Activated T-cell treated with anti-CD3 and anti-CD28 coated beads, Interleukin-2, amount 50 U/mL, for 24 hours (primary cell): ENCODE measurements around the gene CDCA4.
"Not testable (repeated sequence)": the region's sequence is repeated elsewhere in the genome, so short reads cannot be mapped to it uniquely, and the experiment has no call there.

ENCODE experiments used
- DNase-seq: peaks from one replicate; pipeline ENCODE4 v3.0.0-alpha.2; 2020
- H3K27ac Mint-ChIP-seq: 2 replicates; pipeline ENCODE4 v1.8.0; 2020; ENCODE audit warnings: mild to moderate bottlenecking, mixed read lengths
- H3K27me3 Mint-ChIP-seq: 2 replicates; pipeline ENCODE4 v1.8.0; 2020; ENCODE audit warnings: mixed read lengths
- H3K36me3 Mint-ChIP-seq: 2 replicates; pipeline ENCODE4 v1.8.0; 2020; ENCODE audit warnings: low read depth, mixed read lengths
- H3K4me1 Mint-ChIP-seq: 2 replicates; pipeline ENCODE4 v1.8.0; 2020; ENCODE audit warnings: low read depth, mixed read lengths
- H3K4me3 Mint-ChIP-seq: 2 replicates; pipeline ENCODE4 v1.8.0; 2020; ENCODE audit warnings: mild to moderate bottlenecking, moderate library complexity, mixed read lengths
- H3K9me3 Mint-ChIP-seq: 2 replicates; pipeline ENCODE4 v1.8.0; 2020; ENCODE audit warnings: mixed read lengths

CDCA4 gene

DNA sequence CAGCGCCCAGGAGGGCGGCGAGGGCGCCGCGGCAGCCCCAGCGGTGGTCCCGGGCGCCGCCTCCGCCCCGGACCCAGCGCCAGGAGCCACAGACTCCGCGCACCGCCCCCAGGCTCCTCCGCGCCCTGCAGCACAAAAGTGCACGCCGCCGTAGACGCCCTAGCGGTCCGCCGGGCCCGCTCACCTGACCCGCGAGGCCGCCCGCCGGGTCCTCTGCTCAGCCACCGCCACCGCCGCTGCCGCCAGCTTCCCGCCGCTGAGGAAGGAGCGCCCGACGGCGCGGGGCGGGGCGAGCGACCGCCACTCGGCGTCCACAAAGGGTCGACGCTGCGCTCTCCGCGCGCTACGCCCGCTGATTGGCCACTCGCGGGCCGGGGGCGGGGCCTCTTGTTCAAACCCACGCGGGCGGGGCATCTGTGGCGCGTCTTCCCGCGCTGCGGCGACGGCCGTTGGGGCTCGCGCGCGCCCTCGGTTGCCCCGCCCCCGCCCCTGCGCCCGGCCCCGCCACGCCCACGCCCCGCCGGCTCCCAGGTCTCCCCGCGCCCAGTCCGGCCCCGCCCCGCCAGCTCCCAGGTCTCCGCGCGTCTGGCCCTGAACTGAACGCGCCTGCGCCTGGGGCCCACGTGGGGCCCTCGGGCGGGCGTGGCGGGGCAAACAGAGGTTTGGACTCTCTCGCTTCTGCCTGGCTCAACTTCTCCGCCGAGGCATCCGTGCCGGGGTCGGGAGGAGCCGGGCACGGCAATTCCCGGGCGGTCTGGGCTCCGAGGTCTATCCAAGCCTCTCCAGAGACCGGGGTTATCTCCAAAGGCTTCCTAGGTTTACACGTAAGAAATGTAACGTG, at the start of gene CDCA4:
Gene CDCA4, minus strand, starts transcription at position 269 of the 841 bp plus-strand sequence. CDS start 9,154 bp downstream, outside the sequence.
- Mint-ChIP-seq H3K27ac (peak within 1 kb of the TSS; percentile 98), H3K4me3 (peak within 1 kb of the TSS; percentile 99), H3K36me3 (peaks cover 53% of the 10 kb centered on the region), H3K27me3 (no peaks in the 10 kb centered on the region), H3K4me1 (peaks cover 79% of the 10 kb centered on the region), H3K9me3 (no peaks in the 10 kb centered on the region)
- peak; percentile 99 for DNase-seq

- Mint-ChIP-seq H3K4me1 (peaks cover 60% of the 10 kb centered on the region), H3K36me3 (peaks cover 2% of the 10 kb centered on the region), H3K27ac (peak overlapping the region; percentile 96), H3K27me3 (no peaks in the 10 kb centered on the region), H3K4me3 (peak overlapping the region; percentile 51), H3K9me3 (no peaks in the 10 kb centered on the region)
- peak; percentile 68 for DNase-seq
Measured at GRCh38 chr14:105069871-105070759, 49.2 kb upstream of the CDCA4 start.

DNA sequence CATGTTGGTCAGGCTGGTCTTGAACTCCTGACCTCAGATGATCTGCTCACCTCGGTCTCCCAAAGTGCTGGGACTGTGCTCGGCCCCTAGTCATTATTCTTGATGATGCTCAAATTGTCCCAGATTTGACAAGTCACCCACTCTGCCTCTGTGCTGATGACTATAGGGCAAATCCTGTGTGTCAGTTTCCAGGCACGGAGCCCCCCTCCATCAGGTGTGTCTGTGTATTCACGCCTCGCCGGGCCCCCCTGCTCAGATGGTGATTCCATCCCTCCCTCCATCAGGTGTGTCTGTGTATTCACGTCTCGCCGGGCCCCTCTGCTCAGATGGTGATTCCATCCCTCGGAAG, 48.6 kb upstream of the CDCA4 start:
- DNase-seq = no peak
- peak overlapping the region; percentile 51 for H3K4me3 Mint-ChIP-seq
- H3K4me1 Mint-ChIP-seq = peaks cover 64% of the 10 kb centered on the region
- no peaks in the 10 kb centered on the region for H3K9me3 Mint-ChIP-seq
- peak overlapping the region; percentile 96 for H3K27ac Mint-ChIP-seq
- H3K27me3 Mint-ChIP-seq = no peaks in the 10 kb centered on the region
- H3K36me3 Mint-ChIP-seq = peaks cover 8% of the 10 kb centered on the region

DNA sequence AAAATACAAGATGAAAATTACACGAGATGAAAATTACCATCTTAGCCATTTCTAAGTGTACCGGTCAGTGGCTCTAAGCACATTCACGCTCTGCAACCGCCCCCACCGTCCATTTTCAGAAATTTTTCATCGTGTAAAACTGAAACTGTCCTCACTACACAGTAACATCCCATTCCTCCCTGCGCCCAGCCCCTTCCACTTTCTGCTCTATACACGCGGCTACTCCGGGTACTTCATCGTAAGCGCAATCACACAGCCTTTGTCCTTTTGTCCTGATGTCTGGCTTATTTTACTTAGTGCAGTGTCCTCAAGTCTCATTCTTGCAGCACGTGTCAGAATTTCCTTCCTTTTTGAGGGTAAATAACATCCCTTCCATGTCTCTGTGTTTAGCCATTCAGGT, 47.9 kb upstream of the CDCA4 start:
- Mint-ChIP-seq H3K4me1 (peaks cover 71% of the 10 kb centered on the region), H3K9me3 (no peaks in the 10 kb centered on the region), H3K27me3 (no peaks in the 10 kb centered on the region), H3K27ac (no peak overlapping the region), H3K4me3 (no peak overlapping the region), H3K36me3 (peaks cover 13% of the 10 kb centered on the region)
- DNase-seq = no peak

DNA sequence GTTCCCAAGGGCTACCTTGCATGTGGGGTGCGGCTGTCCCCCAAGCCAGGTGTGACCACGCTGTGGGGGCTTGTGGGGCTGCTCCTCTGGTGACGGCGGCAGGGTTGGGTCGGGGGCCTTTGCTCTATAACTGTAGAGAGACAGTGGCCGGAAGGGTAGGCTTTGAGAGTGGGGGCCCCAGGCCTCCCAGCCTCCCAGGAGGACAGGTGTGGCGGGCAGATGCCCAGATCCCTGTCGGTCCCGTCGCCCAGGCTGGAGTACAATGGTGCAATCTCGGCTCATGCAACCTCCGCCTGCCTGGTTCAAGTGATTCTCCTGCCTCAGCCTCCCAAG, 47.1 kb upstream of the CDCA4 start:
- Mint-ChIP-seq H3K27ac (peak overlapping the region; percentile 95), H3K36me3 (peaks cover 15% of the 10 kb centered on the region), H3K9me3 (no peaks in the 10 kb centered on the region), H3K27me3 (no peaks in the 10 kb centered on the region), H3K4me3 (no peak overlapping the region), H3K4me1 (peaks cover 77% of the 10 kb centered on the region)
- DNase-seq = no peak

- peak; percentile 75 for DNase-seq
- peak overlapping the region; percentile 63 for H3K4me3 Mint-ChIP-seq
Measured at GRCh38 chr14:105067140-105067968, 46.5 kb upstream of the CDCA4 start.

DNA sequence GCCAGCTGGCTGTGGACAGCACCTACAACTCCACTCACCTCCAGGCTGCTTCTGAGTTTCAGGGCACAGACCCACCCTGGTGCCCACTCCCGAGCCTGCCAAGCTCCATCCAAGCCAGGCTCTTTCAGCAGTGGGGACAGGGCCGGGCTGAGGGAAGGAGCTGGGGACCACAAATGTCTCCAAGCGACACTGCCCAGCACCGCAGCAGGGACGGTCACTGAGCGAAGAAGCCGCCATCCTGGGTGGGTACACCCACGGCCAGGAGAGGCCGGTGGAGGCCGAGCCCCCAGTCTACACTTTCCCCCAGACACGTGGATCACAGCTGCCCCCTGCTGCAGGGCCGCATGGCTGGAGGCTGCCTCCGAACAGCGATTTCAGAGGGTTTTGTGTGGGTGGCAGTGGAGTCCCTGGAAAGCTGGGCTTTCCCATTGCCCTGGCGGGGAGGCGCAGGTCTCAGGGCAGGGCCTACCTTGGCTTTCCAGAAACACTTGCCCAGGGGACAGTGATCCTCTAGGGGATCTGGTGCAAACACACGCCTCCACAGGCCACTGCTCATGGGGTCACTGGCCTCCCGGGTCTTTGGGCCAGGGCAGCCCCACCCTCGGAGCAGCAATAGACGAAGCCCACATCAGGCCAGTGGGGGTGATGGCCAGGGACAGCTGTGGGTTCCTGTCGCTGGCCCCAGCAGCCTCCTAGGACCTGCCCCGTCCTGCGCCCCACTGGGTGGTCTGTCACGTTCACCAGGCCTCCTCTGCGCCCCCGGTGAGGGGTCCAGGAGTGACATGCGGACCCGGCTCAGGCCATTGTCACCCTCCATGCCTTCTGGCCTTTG, 45.6 kb upstream of the CDCA4 start:
- H3K36me3 Mint-ChIP-seq = peaks cover 24% of the 10 kb centered on the region
- no peak for DNase-seq
- H3K9me3 Mint-ChIP-seq = no peaks in the 10 kb centered on the region
- H3K27me3 Mint-ChIP-seq = no peaks in the 10 kb centered on the region
- peak overlapping the region; percentile 90 for H3K4me3 Mint-ChIP-seq
- peak overlapping the region; percentile 95 for H3K27ac Mint-ChIP-seq
- peaks cover 85% of the 10 kb centered on the region for H3K4me1 Mint-ChIP-seq

More at GRCh38 chr14:105067140-105067968, 46.5 kb upstream of the CDCA4 start:
- H3K9me3 Mint-ChIP-seq = no peaks in the 10 kb centered on the region
- no peaks in the 10 kb centered on the region for H3K27me3 Mint-ChIP-seq
- H3K4me1 Mint-ChIP-seq = peaks cover 83% of the 10 kb centered on the region
- H3K27ac Mint-ChIP-seq = peak overlapping the region; percentile 95
- H3K36me3 Mint-ChIP-seq = peaks cover 18% of the 10 kb centered on the region

GRCh38 chr14:105065280-105066228, 44.7 kb upstream of the CDCA4 start, which contains the start of gene GPR132:
Gene GPR132, minus strand, starts transcription at chr14:105065430. Its CDS starts 10,010 bp downstream, at chr14:105055420.
- peak within 1 kb of the TSS; percentile 90 for H3K4me3 Mint-ChIP-seq
- DNase-seq = peak; percentile 84

GRCh38 chr14:105064721-105065143, 43.8 kb upstream of the CDCA4 start:
- no peaks in the 10 kb centered on the region for H3K27me3 Mint-ChIP-seq
- peaks cover 87% of the 10 kb centered on the region for H3K4me1 Mint-ChIP-seq
- H3K9me3 Mint-ChIP-seq = no peaks in the 10 kb centered on the region
- peaks cover 31% of the 10 kb centered on the region for H3K36me3 Mint-ChIP-seq
- no peak for DNase-seq
- H3K27ac Mint-ChIP-seq = peak overlapping the region; percentile 95
- H3K4me3 Mint-ChIP-seq = peak overlapping the region; percentile 90

More at GRCh38 chr14:105065280-105066228, 44.7 kb upstream of the CDCA4 start, which contains the start of gene GPR132:
- Mint-ChIP-seq H3K36me3 (peaks cover 26% of the 10 kb centered on the region), H3K4me1 (peaks cover 87% of the 10 kb centered on the region), H3K9me3 (no peaks in the 10 kb centered on the region), H3K27me3 (no peaks in the 10 kb centered on the region), H3K27ac (peak within 1 kb of the TSS; percentile 95)

DNA sequence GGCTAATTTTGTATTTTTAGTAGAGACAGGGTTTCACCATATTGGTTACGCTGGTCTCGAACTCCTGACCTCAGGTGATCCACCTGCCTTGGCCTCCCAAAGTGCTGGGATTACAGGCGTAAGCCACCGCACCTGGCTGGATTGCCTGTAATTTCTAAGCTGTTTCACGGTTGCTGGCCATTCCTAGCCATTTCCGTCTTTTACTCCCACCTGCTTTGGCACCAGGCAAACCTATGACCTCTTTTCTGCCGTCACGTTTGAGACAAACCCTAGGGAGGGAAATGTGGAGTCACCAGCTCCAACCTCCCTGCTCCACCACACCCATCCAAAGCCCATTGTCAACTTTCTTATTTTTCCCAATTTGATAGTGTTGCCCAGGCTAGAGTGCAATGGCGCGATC, 43.1 kb upstream of the CDCA4 start:
- peaks cover 88% of the 10 kb centered on the region for H3K4me1 Mint-ChIP-seq
- no peak for DNase-seq
- H3K9me3 Mint-ChIP-seq = no peaks in the 10 kb centered on the region
- H3K4me3 Mint-ChIP-seq = peak overlapping the region; percentile 90
- H3K27me3 Mint-ChIP-seq = no peaks in the 10 kb centered on the region
- peak overlapping the region; percentile 95 for H3K27ac Mint-ChIP-seq
- H3K36me3 Mint-ChIP-seq = peaks cover 39% of the 10 kb centered on the region

GRCh38 chr14:105063506-105063905, 42.6 kb upstream of the CDCA4 start:
- H3K36me3 Mint-ChIP-seq = peaks cover 42% of the 10 kb centered on the region
- not testable (repeated sequence) for H3K9me3 Mint-ChIP-seq

DNA sequence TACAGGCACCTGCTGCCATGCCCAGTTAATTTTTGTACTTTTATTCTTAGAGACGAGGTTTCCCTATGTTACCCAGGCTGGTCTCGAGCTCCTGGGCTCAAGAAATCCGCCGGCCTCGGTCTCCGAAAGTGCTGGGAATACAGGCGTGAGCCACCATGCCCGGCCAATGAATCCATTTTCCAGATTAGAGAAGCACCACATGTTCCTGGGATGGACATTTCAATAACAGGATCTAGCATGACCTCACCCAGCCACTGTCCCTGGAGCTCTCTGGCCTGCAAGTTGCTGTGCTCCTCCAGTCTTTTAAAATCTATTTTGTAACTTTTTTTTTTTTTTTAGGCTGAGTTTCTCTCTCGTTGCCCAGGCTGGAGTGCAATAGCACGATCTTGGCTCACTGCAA, 42.2 kb upstream of the CDCA4 start:
- Mint-ChIP-seq H3K27ac (peak overlapping the region; percentile 77), H3K36me3 (peaks cover 46% of the 10 kb centered on the region), H3K27me3 (no peaks in the 10 kb centered on the region), H3K4me3 (peak overlapping the region; percentile 90), H3K4me1 (peaks cover 91% of the 10 kb centered on the region), H3K9me3 (no peaks in the 10 kb centered on the region)
- no peak for DNase-seq

More at GRCh38 chr14:105063506-105063905, 42.6 kb upstream of the CDCA4 start:
- Mint-ChIP-seq H3K27ac (peak overlapping the region; percentile 95), H3K4me1 (peaks cover 88% of the 10 kb centered on the region), H3K4me3 (peak overlapping the region; percentile 90)
- not testable (repeated sequence) for H3K27me3 Mint-ChIP-seq, DNase-seq
